Endothelial cell of umbilical vein (primary cell): ENCODE results near the gene NSFL1C. TPM values are rescaled to one million over a fixed set of nuclear protein-coding genes. Genes with fewer than 3 reads are reported as not detected.

Source experiments
- BruUV-seq: library from RNA; stranded (reverse); fragments of 400-500 nt; replicated peaks from 2 replicates; lab custom pipeline; 2021; lab: Mats Ljungman, UMichigan
- CTCF ChIA-PET: fragments of 300-600, 350-600 bp; sonication (Branson Sonifier 250); formaldehyde crosslinking; loops from one replicate; lab custom pipeline; 2021; ENCODE audit warnings: antibody characterized with exemption, inconsistent platforms; lab: Charles Lee
- POLR2A ChIA-PET: fragments of 300-600, 350-600 bp; sonication (Branson Sonifier 250); formaldehyde crosslinking; loops from one replicate; lab custom pipeline; 2021; ENCODE audit warnings: antibody characterized with exemption, inconsistent platforms; lab: Charles Lee
- DNase-seq: peaks from one replicate; pipeline ENCODE4 v3.0.0-alpha.2; 2011; ENCODE audit warnings: low read depth, low spot score
- FAIRE-seq: peaks from 2 replicates; lab custom pipeline; 2011; peaks lifted over from hg19 to GRCh38; lab: Jason Lieb, UNC
- H2AFZ ChIP-seq: 2 replicates; pipeline ENCODE4 v1.6.0; 2012; ENCODE audit warnings: low read depth, low read length, control low read depth, inconsistent platforms
- H3K27ac ChIP-seq: 2 replicates; pipeline ENCODE4 v1.5.1; 2011; ENCODE audit warnings: low read depth, mild to moderate bottlenecking, control low read depth, low read length, moderate library complexity; ENCODE audit not compliant: insufficient read depth
- H3K27me3 ChIP-seq, 2 experiments: 2 replicates each; pipeline versions ENCODE4 v1.6.0 to v1.6.1; 2011; ENCODE audit warnings: low read length in 2 of 2, mixed read lengths in 1 of 2; ENCODE audit not compliant: control insufficient read depth in 2 of 2, insufficient read depth in 2 of 2
- H3K36me3 ChIP-seq, 2 experiments: 2 replicates in 1 of 2; 3 replicates in 1 of 2; pipeline ENCODE4 v1.5.1; 2011; ENCODE audit warnings: low read length in 2 of 2, mild to moderate bottlenecking in 1 of 2, moderate library complexity in 1 of 2; ENCODE audit not compliant: control insufficient read depth in 2 of 2, insufficient read depth in 2 of 2; ENCODE audit errors: extremely low read depth in 1 of 2
- H3K4me1 ChIP-seq: 3 replicates; pipeline ENCODE4 v1.5.1; 2011; ENCODE audit warnings: mild to moderate bottlenecking, low read length; ENCODE audit not compliant: control insufficient read depth, insufficient read depth; ENCODE audit errors: extremely low read depth
- H3K4me2 ChIP-seq: 2 replicates; pipeline ENCODE4 v1.6.1; 2011; ENCODE audit warnings: low read length, control low read depth, mixed read lengths; ENCODE audit not compliant: insufficient read depth
- H3K4me3 ChIP-seq, 3 experiments: fragments of 200-600 bp in 1 of 3; sonication (generic), shearing (Covaris generic) in 1 of 3; replicated peaks in 1 of 3; 2 replicates each; pipeline ENCODE4 v1.5.1; 2011 to 2016; ENCODE audit warnings: control low read depth in 3 of 3, low read length in 3 of 3, mild to moderate bottlenecking in 2 of 3, inconsistent platforms in 1 of 3, low read depth in 1 of 3, moderate library complexity in 1 of 3; ENCODE audit not compliant: insufficient read depth in 1 of 3
- H3K79me2 ChIP-seq: 2 replicates; pipeline ENCODE4 v1.6.0; 2012; ENCODE audit warnings: low read length, inconsistent platforms; ENCODE audit not compliant: control insufficient read depth, insufficient read depth
- H3K9ac ChIP-seq: replicated peaks from 2 replicates; pipeline ENCODE3; 2011; ENCODE audit warnings: low read length, control low read depth; ENCODE audit not compliant: insufficient read depth; ENCODE audit errors: extremely low read depth
- H3K9me1 ChIP-seq: replicated peaks from 3 replicates; pipeline ENCODE4 v1.6.0; 2011; ENCODE audit warnings: mild to moderate bottlenecking, low read length; ENCODE audit not compliant: control insufficient read depth, insufficient read depth; ENCODE audit errors: extremely low read depth
- H3K9me3 ChIP-seq: replicated peaks from 2 replicates; pipeline ENCODE4 v1.5.1; 2012; ENCODE audit warnings: low read length, inconsistent platforms; ENCODE audit not compliant: control insufficient read depth, insufficient read depth
- H4K20me1 ChIP-seq: replicated peaks from 2 replicates; pipeline ENCODE3; 2011; ENCODE audit warnings: mild to moderate bottlenecking, low read length; ENCODE audit not compliant: control insufficient read depth, insufficient read depth; ENCODE audit errors: extremely low read depth
- CTCF ChIP-seq, 2 donors: IDR thresholded peaks; 1 replicate in 1 of 2; 2 replicates in 1 of 2; pipeline ENCODE4 v1.5.1; 2011; ENCODE audit warnings: low read length in 2 of 2, mild to moderate bottlenecking in 2 of 2, moderate library complexity in 2 of 2, control low read depth in 1 of 2, inconsistent platforms in 1 of 2, low read depth in 1 of 2; ENCODE audit not compliant: insufficient read depth in 1 of 2; ENCODE audit errors: extremely low read depth in 1 of 2
- EZH2 ChIP-seq: IDR thresholded peaks from 2 replicates; pipeline ENCODE4 v1.6.1; 2012; ENCODE audit warnings: borderline replicate concordance, low read depth, mild to moderate bottlenecking, moderate library complexity, low read length, inconsistent platforms; ENCODE audit not compliant: severe bottlenecking
- FOS ChIP-seq: IDR thresholded peaks from 2 replicates; pipeline ENCODE4 v1.6.1; 2011; ENCODE audit warnings: mild to moderate bottlenecking, low read length, moderate library complexity, borderline replicate concordance; ENCODE audit not compliant: insufficient read depth
- GATA2 ChIP-seq: IDR thresholded peaks from 2 replicates; pipeline ENCODE4 v1.7.0; 2011; ENCODE audit warnings: low read depth, mild to moderate bottlenecking, moderate library complexity, mixed read lengths, low read length; ENCODE audit not compliant: insufficient read length, insufficient read depth
- JUN ChIP-seq: IDR thresholded peaks from 2 replicates; pipeline ENCODE4 v1.6.1; 2011; ENCODE audit warnings: borderline replicate concordance, low read depth; ENCODE audit not compliant: insufficient read length, insufficient read depth
- MAX ChIP-seq: IDR thresholded peaks from 2 replicates; pipeline ENCODE4 v1.6.1; 2011; ENCODE audit not compliant: insufficient read depth, insufficient read length
- MYC ChIP-seq: IDR thresholded peaks from one replicate; pipeline ENCODE4 v1.6.1; 2011; ENCODE audit warnings: mild to moderate bottlenecking, low read depth, low read length
- POLR2A ChIP-seq: IDR thresholded peaks from 2 replicates; pipeline ENCODE4 v1.6.1; 2012; ENCODE audit warnings: low read depth, mild to moderate bottlenecking, control low read depth, low read length
- POLR2AphosphoS5 ChIP-seq: IDR thresholded peaks from 2 replicates; pipeline ENCODE4 v1.6.1; 2012; ENCODE audit warnings: low read depth, mild to moderate bottlenecking, control low read depth, low read length, moderate library complexity; ENCODE audit not compliant: insufficient read depth
- dilution Hi-C: fragments of 300-500 bp; cut with MboI; formaldehyde crosslinking; loops from one replicate; pipeline ENCODE4 v1.15.0; 2019; ENCODE audit warnings: low sequenced_read_pairs; ENCODE audit not compliant: extremely low pct_ligation_motif_present
- intact Hi-C: fragments of 100-400 bp; cut with micrococcal nuclease; formaldehyde crosslinking; loops from one replicate; pipeline ENCODE4 v1.10.0; 2022
- polyA plus RNA-seq, 4 experiments: library from polyadenylated mRNA; depleted of rRNA in 3 of 4; stranded (reverse) in 3 of 4; unstranded in 1 of 4; fragments of >200 nt; gene quantifications; 2 replicates each; pipeline versions ENCODE4 v1.2.1 to v1.2.3, GENCODE V29; 2011 to 2012; ENCODE audit warnings: missing spikeins in 1 of 4
- total RNA-seq: library from RNA; stranded (reverse); gene quantifications from 2 replicates; pipeline ENCODE4 v1.2.3, GENCODE V29; 2021

The NSFL1C gene
- total and polyA plus RNA-seq, 2 donors (not counting 3 experiments of a cell fraction or from before 2014, with no cell fraction given), result 27.3 to 95.7 TPM

GRCh38 chr20:1494436-1494835, 27.8 kb upstream of the NSFL1C start:
- Histone ChIP-seq H3K9me3 (no peaks in the 10 kb centered on the region), H3K9me1 (no peaks in the 10 kb centered on the region), H3K36me3 (no peaks in the 10 kb centered on the region), H3K9ac (no peak overlapping the region), H3K4me2 (no peak overlapping the region), H4K20me1 (no peaks in the 10 kb centered on the region), H3K4me3 (no peak overlapping the region), H3K27ac (no peak overlapping the region), H3K27me3 (peaks cover 0 to 2% of the 10 kb centered on the region in 2 experiments), H2AFZ (no peak overlapping the region), H3K4me1 (peaks cover 31% of the 10 kb centered on the region), H3K79me2 (no peaks in the 10 kb centered on the region)
- intact Hi-C loops, result loop anchor here (10.0 kb wide), 1 partner anchor 660 kb away; the partner anchor contains the start of gene FAM110A
- no peak for FAIRE-seq
- dilution Hi-C loops, result no loop called here
- POLR2A ChIA-PET, result no interaction called here
- DNase-seq, result no peak
- CTCF ChIA-PET, result interaction anchor here (2.9 kb wide), 1 partner anchor 9 kb away, joined by 26 read pairs; no protein-coding TSS in a partner anchor
- TF ChIP-seq POLR2AphosphoS5, result no peak
- TF ChIP-seq GATA2, result no peak
- no peak for TF ChIP-seq MYC
- TF ChIP-seq JUN, result no peak
- TF ChIP-seq MAX, result no peak
- no peak for TF ChIP-seq EZH2
- no peak for TF ChIP-seq CTCF (IDR thresholded peaks at IDR 0.05; ENCODE audit: extremely low read depth in 1 of 2, insufficient read depth in 1 of 2, low read depth in 1 of 2, low read length in 2 of 2)
- no peak for TF ChIP-seq FOS
- no peak for TF ChIP-seq POLR2A
- BruUV-seq, result no TSS peak
